HG03045 (cell line): Measurements from ENCODE around the gene ATP6V0D1.
"Not testable (repeated sequence)": the region's sequence is repeated elsewhere in the genome, so short reads cannot be mapped to it uniquely, and the experiment has no call there.

Experiments used
- ATAC-seq: cut with Tn5 transposase; IDR thresholded peaks from one replicate; pipeline ENCODE4 v1.9.1; 2021; ENCODE audit warnings: mild to moderate bottlenecking, moderate library complexity; ENCODE audit not compliant: unreplicated experiment

The ATP6V0D1 gene

GRCh38 chr16:67430504-67430976 is 50.4 kb downstream of the ATP6V0D1 start:
- ATAC-seq, result no peak

GRCh38 chr16:67429799-67430503 is 51.0 kb downstream of the ATP6V0D1 start:
- no peak for ATAC-seq

GRCh38 chr16:67429053-67429798 is 51.7 kb downstream of the ATP6V0D1 start:
- ATAC-seq, result no peak

DNA sequence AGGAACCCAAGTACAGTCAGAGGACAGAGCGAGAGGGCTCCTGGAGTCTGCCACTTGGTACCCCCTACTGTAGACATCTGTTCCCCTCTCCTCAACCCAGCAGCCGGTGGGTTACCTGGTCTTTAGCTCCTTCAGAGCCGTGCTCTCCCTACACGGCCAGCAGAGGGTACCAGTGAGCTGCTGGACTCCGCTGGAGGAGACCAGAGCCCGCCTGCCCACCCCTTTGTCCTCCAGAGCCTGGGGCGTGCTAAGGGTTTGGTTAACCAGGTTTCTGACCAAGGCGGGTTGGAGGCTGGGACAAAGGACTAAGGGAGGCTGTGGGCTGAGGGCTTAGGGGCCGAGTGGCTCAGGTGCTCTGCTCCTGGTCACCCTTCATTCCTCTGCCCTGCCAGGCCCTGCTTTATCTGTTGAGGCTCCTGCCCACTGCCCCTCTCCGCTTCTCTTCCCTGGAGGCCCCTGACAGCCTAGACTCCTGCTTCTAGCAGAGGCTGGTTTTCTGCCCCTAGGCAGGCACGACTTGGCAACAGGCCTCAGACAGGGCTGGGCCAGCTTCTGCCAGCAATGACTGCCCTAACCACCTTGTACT is 52.7 kb downstream of the ATP6V0D1 start:
- ATAC-seq, result no peak

DNA sequence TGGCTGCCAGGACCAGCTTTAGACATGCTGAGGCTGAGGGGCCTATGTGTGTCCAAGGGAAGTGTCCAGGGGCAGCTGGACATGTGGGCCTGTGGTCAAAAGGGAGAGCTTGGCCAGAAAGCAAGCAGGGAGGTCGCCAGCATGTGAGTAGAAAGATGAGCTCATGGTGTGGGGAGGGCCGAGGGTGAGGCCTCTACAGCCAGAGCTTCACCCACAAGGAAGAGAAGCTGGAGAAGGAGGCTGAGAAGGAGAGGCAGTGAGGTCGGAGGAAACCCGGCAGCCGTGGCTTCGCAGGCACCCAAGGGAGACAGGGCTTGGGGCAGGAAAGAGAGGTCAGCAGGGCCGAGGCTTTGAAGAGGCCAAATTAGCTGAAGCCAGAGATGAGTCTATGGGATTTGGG is 54.0 kb downstream of the ATP6V0D1 start:
- ATAC-seq, result no peak

GRCh38 chr16:67426022-67426421 is 54.9 kb downstream of the ATP6V0D1 start:
- ATAC-seq, result no peak

GRCh38 chr16:67425580-67425979 is 55.4 kb downstream of the ATP6V0D1 start:
- ATAC-seq, result no peak

GRCh38 chr16:67425061-67425460 is 55.9 kb downstream of the ATP6V0D1 start:
- ATAC-seq, result no peak

GRCh38 chr16:67424261-67424615 is 56.7 kb downstream of the ATP6V0D1 start:
- ATAC-seq, result no peak

DNA sequence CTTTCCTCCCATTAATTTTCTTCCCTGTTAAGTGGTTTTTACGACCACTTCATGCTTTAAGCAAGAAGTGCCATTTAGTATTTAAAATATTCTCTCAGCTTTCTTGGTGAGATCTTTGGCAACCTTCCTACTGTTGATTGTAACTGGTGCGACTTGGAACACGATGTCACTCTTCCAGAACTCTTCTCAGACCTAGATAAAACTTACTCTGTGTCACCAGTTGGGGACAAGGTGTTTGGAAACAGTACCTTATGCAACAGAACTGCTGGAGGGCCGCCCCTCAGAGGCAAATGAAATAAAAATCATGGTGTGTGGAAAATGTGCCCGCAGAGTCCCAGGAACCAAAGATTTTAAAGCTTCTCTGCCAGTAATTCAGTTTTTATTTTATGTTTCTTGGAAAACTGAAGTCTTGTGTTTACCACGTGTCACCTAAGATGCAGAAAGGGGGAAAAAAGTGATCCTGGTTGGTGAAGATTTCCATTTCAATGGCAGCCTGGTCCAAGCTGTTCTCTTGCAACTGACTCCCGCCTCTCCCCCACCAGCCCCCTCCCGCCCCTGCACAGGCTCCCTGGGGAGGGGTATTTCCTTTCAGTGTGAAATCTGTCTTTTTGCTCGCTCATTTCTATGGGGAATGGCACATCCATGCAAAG is 57.2 kb downstream of the ATP6V0D1 start:
- ATAC-seq, result no peak

DNA sequence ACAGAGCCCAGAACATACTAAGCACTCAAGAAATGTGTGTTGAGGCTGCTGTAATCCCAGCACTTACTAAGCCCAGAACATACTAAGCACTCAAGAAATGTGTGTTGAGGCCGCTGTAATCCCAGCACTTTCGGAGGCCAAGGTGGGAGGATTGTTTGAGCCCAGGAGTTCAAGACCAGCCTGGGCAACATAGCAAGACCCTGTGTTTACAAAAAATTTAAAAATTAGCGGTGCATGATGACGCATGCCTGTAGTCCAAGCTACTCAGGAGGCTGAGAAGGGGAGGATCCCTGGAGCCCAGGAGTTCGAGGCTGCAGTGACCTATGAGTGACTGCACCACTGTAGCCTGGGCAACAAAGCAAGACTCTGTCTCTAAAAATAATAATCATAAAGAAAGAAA is 57.9 kb downstream of the ATP6V0D1 start:
- no peak for ATAC-seq

DNA sequence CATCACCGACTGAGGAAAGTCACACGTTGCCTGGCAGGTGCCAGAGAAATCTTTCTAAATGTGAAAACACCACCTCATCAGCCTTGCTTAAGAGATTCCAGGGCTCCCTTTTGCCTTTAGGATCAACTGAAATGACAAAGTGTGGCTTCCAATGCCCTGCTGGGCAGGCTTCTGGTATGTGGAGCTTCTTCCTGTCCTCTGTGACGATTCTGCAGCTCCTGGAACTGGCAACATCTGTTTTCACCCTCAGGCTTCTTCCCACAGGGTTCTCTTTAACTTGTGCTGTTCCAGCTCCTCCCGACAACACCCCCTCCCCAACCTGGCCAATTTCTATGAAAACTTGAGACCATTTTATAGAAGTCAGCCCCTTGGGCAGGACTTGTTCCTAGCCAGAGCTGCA is 59.9 kb downstream of the ATP6V0D1 start:
- ATAC-seq, result no peak

DNA sequence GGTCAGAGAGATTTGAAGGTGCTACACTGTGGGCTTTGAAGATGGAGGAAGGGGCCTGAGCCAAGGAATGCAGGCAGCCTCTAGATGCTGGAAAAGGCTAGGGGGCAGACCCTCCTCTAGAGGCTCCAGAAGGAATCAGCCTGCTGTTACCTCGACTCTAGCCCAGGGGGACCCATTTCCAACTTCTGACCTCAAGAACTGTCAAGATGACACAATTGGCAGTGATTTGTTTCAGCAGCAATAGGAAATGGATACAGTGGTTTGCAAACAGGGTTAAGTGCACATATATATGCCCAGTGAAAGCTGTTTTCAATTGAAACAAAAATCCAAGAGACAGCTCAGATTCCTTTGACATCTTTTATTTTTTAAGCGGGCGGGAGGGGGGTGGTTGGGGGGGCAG is 61.0 kb downstream of the ATP6V0D1 start:
- no peak for ATAC-seq

GRCh38 chr16:67419502-67419901 is 61.5 kb downstream of the ATP6V0D1 start:
- ATAC-seq, result no peak

DNA sequence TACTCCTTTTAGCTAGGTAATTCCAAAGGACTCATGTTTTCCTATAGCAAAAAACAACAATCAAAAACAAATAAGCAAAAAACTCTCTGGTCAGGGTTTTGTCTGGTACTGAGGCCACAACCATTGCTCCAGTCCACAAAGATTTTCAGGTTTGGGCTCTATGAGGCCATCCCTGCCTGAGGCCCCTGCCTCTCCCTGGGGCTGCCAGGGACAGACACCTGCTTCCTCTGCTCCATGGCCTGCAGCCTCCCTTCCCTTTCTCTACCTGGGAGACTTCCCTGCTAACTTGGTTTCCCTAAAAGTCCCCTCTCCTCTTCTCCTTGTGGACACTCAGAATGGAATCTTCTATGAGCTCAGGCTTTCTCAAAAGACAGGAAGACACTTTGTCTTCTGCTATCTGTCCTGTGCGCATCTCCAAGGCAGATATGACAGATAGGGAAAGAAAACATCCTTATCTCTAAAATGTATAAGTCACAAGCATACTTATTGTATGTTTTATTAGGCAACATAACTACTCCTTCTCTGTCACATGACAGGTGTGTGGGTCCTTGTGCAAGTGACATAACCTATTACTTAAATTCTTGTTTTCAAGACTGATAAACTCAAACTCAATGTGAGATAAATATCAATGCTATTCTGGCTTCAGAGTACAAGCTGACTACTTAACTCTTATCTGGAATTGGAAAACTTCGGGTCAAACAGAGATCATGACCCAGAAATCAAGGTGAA is 63.5 kb downstream of the ATP6V0D1 start:
- ATAC-seq, result no peak

- ATAC-seq, result peak; percentile 68
These were observed 64.8 kb downstream of the ATP6V0D1 start, which contains the start of gene ZDHHC1 for GRCh38 chr16:67415872-67416793. ZDHHC1 (minus strand) TSS chr16:67416477; CDS start chr16:67407775, 8,702 bp downstream.

DNA sequence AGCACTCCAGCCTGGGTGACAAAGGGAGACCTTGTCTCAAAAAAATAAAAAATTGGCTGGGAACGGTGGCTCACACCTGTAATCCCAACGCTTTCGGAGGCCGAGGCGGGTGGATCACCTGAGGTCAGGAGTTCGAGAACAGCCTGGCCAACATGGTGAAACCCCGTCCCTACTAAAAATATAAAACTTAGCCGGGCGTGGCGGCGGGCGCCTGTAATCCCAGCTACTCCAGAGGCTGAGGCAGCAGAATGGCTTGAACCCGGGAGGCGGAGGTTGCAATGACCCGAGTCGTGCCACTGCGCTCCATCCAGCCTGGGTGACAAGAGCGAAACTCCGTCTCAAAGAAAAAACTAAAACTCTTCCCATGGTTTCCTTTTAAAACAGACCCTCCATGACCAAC is 65.5 kb downstream of the ATP6V0D1 start:
- not testable (repeated sequence) for ATAC-seq

DNA sequence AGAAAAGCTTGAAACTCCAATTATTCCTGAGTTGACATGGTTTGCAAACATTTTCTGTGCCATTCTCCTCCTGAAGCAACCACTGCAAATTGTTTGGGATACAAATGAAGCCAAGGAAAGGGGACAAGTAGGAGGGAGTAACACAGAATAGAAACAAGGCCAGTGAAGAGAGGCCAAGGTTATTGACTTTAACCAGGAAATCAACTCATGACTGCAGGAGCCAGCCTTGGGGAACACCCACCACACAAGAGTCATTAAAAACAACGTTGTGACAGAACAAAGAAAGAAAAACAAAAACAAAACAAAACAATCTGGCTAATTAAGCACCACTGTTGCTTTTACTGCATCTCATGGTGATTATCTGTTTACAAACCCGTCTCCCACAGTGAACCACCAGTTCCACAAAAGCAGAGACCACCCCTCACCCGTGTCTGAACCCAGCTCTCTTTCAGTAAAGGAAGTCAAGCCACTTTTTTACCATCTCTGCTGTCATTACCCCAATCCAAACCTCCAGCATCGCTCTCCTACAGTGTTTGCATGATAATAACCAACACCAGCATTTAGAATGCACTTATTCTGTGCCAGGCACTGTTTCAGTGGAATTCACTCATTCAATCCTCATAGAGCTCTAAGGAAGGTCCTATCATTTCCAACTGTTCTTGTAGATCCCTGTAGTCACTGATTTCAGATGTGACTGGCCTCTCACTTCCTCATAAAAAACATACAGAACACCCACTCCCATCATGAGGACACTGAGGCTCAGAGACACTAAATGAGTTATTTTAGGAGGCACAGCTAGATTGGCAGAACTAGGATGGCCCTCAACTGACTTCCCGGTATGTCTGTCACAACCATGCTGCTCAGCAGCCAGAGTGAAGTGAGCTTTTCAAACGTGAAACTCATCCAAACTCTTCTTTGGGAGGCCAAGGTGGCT is 66.7 kb downstream of the ATP6V0D1 start:
- ATAC-seq, result no peak

- ATAC-seq, result no peak
These were observed 68.7 kb downstream of the ATP6V0D1 start for GRCh38 chr16:67412294-67412693.
